ENCODE measurements around the gene GRID1.

DNA sequence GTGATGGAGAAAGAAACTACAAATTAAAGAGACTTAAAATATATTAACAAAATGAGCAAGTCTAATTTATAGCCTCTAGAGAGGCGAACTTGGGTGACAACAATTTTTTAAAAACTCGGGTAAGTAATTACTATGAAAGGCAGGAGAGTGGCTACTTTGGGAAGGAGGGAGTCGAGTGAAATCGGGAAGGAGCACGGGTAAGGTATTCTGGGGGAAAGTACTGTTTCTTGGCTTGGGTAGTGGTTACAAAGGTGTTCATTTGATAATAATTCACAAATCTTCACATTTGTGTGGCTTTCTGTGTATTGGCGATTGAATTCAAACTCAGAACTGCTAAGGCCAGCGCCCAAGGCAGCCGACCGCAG, 32.9 kb upstream of the GRID1 start:
- no peak for TF ChIP-seq EZH2 (IDR thresholded peaks at IDR 0.05; ENCODE audit: insufficient read depth, poor library complexity, severe bottlenecking)
- TF ChIP-seq EZH2phosphoT487 (IDR thresholded peaks at IDR 0.05; ENCODE audit: insufficient read depth, low read depth): no peak
